ENCODE measurements around the gene ACTL6B. TPM values are rescaled to one million over a fixed set of nuclear protein-coding genes. Genes with fewer than 3 reads are reported as not detected.
A peak's percentile ranks its signal among the peaks of the same experiment; 100 is the strongest.

Gene ACTL6B
- total and polyA plus RNA-seq, 2 of the 13 experiments (the other 11 are each of a cell fraction or from before 2014, with no cell fraction given), result not detected

DNA sequence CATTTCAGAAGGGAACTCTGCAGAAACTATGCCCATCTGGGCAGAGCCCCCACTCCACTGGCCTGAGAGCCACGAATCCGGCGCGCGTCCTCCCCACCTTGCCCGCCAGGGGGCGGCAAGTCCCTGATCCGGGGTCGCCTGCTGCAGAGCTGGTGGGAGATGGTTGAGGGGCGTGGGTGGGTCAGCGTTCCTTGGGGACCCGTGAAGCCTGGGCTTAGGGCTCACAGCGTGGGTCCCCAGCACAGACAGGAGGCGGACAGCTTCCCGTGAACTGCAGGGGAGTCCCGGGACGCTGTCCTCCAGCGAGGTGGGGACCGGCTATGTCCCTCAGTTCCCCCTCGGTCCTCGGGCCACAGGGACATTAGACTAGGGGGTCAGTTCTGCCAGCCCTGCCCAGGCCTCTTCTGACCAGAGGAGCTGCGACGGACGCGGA is 49.1 kb upstream of the ACTL6B start (continued):
- no peak for TF ChIP-seq ZNF879 (CRISPR knock-in tag; IDR thresholded peaks at IDR 0.05)
- TF ChIP-seq, protein P1, sequence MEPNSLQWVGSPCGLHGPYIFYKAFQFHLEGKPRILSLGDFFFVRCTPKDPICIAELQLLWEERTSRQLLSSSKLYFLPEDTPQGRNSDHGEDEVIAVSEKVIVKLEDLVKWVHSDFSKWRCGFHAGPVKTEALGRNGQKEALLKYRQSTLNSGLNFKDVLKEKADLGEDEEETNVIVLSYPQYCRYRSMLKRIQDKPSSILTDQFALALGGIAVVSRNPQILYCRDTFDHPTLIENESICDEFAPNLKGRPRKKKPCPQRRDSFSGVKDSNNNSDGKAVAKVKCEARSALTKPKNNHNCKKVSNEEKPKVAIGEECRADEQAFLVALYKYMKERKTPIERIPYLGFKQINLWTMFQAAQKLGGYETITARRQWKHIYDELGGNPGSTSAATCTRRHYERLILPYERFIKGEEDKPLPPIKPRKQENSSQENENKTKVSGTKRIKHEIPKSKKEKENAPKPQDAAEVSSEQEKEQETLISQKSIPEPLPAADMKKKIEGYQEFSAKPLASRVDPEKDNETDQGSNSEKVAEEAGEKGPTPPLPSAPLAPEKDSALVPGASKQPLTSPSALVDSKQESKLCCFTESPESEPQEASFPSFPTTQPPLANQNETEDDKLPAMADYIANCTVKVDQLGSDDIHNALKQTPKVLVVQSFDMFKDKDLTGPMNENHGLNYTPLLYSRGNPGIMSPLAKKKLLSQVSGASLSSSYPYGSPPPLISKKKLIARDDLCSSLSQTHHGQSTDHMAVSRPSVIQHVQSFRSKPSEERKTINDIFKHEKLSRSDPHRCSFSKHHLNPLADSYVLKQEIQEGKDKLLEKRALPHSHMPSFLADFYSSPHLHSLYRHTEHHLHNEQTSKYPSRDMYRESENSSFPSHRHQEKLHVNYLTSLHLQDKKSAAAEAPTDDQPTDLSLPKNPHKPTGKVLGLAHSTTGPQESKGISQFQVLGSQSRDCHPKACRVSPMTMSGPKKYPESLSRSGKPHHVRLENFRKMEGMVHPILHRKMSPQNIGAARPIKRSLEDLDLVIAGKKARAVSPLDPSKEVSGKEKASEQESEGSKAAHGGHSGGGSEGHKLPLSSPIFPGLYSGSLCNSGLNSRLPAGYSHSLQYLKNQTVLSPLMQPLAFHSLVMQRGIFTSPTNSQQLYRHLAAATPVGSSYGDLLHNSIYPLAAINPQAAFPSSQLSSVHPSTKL (CRISPR knock-in tag; IDR thresholded peaks at IDR 0.05), result peak; percentile 9; the same call in 1 of the 2 replicates
- TF ChIP-seq, protein P2, sequence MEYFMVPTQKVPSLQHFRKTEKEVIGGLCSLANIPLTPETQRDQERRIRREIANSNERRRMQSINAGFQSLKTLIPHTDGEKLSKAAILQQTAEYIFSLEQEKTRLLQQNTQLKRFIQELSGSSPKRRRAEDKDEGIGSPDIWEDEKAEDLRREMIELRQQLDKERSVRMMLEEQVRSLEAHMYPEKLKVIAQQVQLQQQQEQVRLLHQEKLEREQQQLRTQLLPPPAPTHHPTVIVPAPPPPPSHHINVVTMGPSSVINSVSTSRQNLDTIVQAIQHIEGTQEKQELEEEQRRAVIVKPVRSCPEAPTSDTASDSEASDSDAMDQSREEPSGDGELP (IDR thresholded peaks at IDR 0.05; ENCODE audit: borderline replicate concordance, low read depth), result no peak
- no peak for TF ChIP-seq ZFP62 (CRISPR knock-in tag; IDR thresholded peaks at IDR 0.05)
- no peak; the same call in 1 of the 2 replicates for TF ChIP-seq ZNF44 (CRISPR knock-in tag; IDR thresholded peaks at IDR 0.05)
- TF ChIP-seq ZNF605 (CRISPR knock-in tag; IDR thresholded peaks at IDR 0.05), result no peak
- no peak for TF ChIP-seq DR1 (CRISPR knock-in tag; IDR thresholded peaks at IDR 0.05)
- peak; percentile 87; the same call in 1 of the 2 replicates for TF ChIP-seq ZNF484 (CRISPR knock-in tag; IDR thresholded peaks at IDR 0.05; ENCODE audit: borderline replicate concordance, low read depth)
- no peak for TF ChIP-seq HOXA7 (CRISPR knock-in tag; IDR thresholded peaks at IDR 0.05)
- TF ChIP-seq, protein P3, sequence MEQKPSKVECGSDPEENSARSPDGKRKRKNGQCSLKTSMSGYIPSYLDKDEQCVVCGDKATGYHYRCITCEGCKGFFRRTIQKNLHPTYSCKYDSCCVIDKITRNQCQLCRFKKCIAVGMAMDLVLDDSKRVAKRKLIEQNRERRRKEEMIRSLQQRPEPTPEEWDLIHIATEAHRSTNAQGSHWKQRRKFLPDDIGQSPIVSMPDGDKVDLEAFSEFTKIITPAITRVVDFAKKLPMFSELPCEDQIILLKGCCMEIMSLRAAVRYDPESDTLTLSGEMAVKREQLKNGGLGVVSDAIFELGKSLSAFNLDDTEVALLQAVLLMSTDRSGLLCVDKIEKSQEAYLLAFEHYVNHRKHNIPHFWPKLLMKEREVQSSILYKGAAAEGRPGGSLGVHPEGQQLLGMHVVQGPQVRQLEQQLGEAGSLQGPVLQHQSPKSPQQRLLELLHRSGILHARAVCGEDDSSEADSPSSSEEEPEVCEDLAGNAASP (CRISPR knock-in tag; IDR thresholded peaks at IDR 0.05; ENCODE audit: borderline replicate concordance), result no peak; the same call in 1 of the 2 replicates
- TF ChIP-seq, protein P4, sequence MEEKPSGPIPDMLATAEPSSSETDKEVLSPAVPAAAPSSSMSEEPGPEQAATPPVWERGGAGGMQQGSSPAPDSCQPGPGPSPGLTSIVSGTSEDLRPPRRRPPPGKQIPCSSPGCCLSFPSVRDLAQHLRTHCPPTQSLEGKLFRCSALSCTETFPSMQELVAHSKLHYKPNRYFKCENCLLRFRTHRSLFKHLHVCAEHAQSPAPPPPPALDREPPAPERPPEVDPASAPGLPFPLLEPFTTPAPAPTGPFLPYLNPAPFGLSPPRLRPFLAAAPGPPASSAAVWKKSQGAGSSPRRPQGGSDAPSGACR (CRISPR knock-in tag; IDR thresholded peaks at IDR 0.05), result no peak
- TF ChIP-seq ZBTB42 (CRISPR knock-in tag; IDR thresholded peaks at IDR 0.05), result peak; percentile 31
- no peak for TF ChIP-seq KAT7 (CRISPR knock-in tag; IDR thresholded peaks at IDR 0.05; ENCODE audit: borderline replicate concordance)
- TF ChIP-seq ATRX (CRISPR knock-in tag; IDR thresholded peaks at IDR 0.05; ENCODE audit: borderline replicate concordance), result no peak
- TF ChIP-seq ZNF577 (CRISPR knock-in tag; IDR thresholded peaks at IDR 0.05; ENCODE audit: borderline replicate concordance, low read depth), result no peak
- TF ChIP-seq, protein P5, sequence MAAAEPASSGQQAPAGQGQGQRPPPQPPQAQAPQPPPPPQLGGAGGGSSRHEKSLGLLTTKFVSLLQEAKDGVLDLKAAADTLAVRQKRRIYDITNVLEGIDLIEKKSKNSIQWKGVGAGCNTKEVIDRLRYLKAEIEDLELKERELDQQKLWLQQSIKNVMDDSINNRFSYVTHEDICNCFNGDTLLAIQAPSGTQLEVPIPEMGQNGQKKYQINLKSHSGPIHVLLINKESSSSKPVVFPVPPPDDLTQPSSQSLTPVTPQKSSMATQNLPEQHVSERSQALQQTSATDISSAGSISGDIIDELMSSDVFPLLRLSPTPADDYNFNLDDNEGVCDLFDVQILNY (CRISPR knock-in tag; conservative IDR thresholded peaks at IDR 0.05), result no peak
- TF ChIP-seq, protein P6, sequence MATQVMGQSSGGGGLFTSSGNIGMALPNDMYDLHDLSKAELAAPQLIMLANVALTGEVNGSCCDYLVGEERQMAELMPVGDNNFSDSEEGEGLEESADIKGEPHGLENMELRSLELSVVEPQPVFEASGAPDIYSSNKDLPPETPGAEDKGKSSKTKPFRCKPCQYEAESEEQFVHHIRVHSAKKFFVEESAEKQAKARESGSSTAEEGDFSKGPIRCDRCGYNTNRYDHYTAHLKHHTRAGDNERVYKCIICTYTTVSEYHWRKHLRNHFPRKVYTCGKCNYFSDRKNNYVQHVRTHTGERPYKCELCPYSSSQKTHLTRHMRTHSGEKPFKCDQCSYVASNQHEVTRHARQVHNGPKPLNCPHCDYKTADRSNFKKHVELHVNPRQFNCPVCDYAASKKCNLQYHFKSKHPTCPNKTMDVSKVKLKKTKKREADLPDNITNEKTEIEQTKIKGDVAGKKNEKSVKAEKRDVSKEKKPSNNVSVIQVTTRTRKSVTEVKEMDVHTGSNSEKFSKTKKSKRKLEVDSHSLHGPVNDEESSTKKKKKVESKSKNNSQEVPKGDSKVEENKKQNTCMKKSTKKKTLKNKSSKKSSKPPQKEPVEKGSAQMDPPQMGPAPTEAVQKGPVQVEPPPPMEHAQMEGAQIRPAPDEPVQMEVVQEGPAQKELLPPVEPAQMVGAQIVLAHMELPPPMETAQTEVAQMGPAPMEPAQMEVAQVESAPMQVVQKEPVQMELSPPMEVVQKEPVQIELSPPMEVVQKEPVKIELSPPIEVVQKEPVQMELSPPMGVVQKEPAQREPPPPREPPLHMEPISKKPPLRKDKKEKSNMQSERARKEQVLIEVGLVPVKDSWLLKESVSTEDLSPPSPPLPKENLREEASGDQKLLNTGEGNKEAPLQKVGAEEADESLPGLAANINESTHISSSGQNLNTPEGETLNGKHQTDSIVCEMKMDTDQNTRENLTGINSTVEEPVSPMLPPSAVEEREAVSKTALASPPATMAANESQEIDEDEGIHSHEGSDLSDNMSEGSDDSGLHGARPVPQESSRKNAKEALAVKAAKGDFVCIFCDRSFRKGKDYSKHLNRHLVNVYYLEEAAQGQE (IDR thresholded peaks at IDR 0.05; ENCODE audit: borderline replicate concordance in 1 of 2, low read depth in 1 of 2, low read length in 2 of 2), result no peak
- no peak for TF ChIP-seq RFX5 (IDR thresholded peaks at IDR 0.05; ENCODE audit: low read depth, low read length)
- no peak; the same call in 1 of the 2 replicates for TF ChIP-seq MXD4 (CRISPR knock-in tag; IDR thresholded peaks at IDR 0.05)
